CD4-positive, alpha-beta T cell treated with Interleukin-6 at 100 ng/mL for 8 hours (primary cell): ENCODE results near the gene COPS7A.
"Not testable (repeated sequence)": the region's sequence is repeated elsewhere in the genome, so short reads cannot be mapped to it uniquely, and the experiment has no call there.

ENCODE experiments used
- DNase-seq: peaks from one replicate; pipeline ENCODE4 v3.0.0-alpha.2; 2020; ENCODE audit warnings: mixed read lengths, low spot score

COPS7A gene

GRCh38 chr12:6701078-6701768 lies 22.6 kb upstream of the COPS7A start:
- DNase-seq, result no peak

- DNase-seq, result no peak
These were observed 20.2 kb upstream of the COPS7A start for GRCh38 chr12:6703631-6704030.

- not testable (repeated sequence) for DNase-seq
These were observed 15.5 kb upstream of the COPS7A start for GRCh38 chr12:6708351-6708750.

GRCh38 chr12:6708960-6709394 lies 14.9 kb upstream of the COPS7A start:
- DNase-seq, result no peak

- DNase-seq, result not testable (repeated sequence)
These were observed 7.6 kb upstream of the COPS7A start for GRCh38 chr12:6716031-6716873.

- DNase-seq, result no peak
These were observed 6.9 kb upstream of the COPS7A start for GRCh38 chr12:6716874-6717437.

- no peak for DNase-seq
These were observed 983 bp upstream of the COPS7A start for GRCh38 chr12:6722863-6723262.

- no peak for DNase-seq
These were observed 557 bp downstream of the COPS7A start for GRCh38 chr12:6724409-6724797.

- DNase-seq, result no peak
These were observed 1.5 kb downstream of the COPS7A start for GRCh38 chr12:6725350-6725749.

GRCh38 chr12:6729186-6729585 lies 5.3 kb downstream of the COPS7A start:
- no peak for DNase-seq

- no peak for DNase-seq
These were observed 6.3 kb downstream of the COPS7A start for GRCh38 chr12:6730169-6730568.

- DNase-seq, result no peak
These were observed 10.9 kb downstream of the COPS7A start for GRCh38 chr12:6734506-6735387.

- DNase-seq, result peak; percentile 44
These were observed 11.8 kb downstream of the COPS7A start for GRCh38 chr12:6735448-6736191.

GRCh38 chr12:6736754-6737153 lies 12.9 kb downstream of the COPS7A start:
- DNase-seq, result no peak

GRCh38 chr12:6742080-6742479 lies 18.2 kb downstream of the COPS7A start:
- DNase-seq, result not testable (repeated sequence)

GRCh38 chr12:6742834-6743233 lies 19.0 kb downstream of the COPS7A start:
- DNase-seq, result no peak

GRCh38 chr12:6743300-6743699 lies 19.5 kb downstream of the COPS7A start:
- DNase-seq, result not testable (repeated sequence)

- DNase-seq, result peak; percentile 42
These were observed 22.1 kb downstream of the COPS7A start for GRCh38 chr12:6745741-6746525.

- DNase-seq, result no peak
These were observed 23.4 kb downstream of the COPS7A start for GRCh38 chr12:6747216-6747615.

- DNase-seq, result no peak
These were observed 24.9 kb downstream of the COPS7A start for GRCh38 chr12:6748761-6749160.
